Fibroblast of lung (primary cell): Measurements from ENCODE around the gene FILIP1L.

Experiments
- EZH2 ChIP-seq: IDR thresholded peaks from 2 replicates; pipeline ENCODE4 v1.5.1; 2012; ENCODE audit warnings: low read length, control low read depth, mild to moderate bottlenecking; ENCODE audit errors: missing control alignments
- TF ChIP-seq, protein P1 (sequence below), 2 donors: IDR thresholded peaks in 1 of 2; conservative IDR thresholded peaks in 1 of 2; 1 replicate in 1 of 2; 2 replicates in 1 of 2; pipeline ENCODE4 v1.5.1; 2011 to 2012; ENCODE audit warnings: low read length in 2 of 2, control low read depth in 1 of 2, inconsistent platforms in 1 of 2, low read depth in 1 of 2, mild to moderate bottlenecking in 1 of 2

DNA sequence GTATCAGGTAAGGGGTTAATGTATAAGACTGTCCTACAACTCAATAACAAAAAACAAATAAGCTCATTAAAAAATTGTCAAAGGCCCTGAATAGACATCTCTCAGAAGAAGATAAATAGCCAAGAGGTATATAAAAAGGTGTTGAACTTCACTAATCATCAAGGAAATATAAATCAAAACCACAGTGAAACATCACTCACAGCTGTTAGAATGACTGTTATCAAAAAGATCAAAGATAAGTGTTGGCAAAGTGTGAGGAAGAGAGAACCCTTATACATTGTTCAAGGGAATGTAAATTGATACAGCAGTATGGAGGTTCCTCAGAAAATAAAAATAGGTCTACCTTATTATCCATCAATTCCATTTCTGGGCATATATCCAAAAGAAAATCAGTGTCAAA, 95.5 kb downstream of the FILIP1L start:
- TF ChIP-seq, protein P1, sequence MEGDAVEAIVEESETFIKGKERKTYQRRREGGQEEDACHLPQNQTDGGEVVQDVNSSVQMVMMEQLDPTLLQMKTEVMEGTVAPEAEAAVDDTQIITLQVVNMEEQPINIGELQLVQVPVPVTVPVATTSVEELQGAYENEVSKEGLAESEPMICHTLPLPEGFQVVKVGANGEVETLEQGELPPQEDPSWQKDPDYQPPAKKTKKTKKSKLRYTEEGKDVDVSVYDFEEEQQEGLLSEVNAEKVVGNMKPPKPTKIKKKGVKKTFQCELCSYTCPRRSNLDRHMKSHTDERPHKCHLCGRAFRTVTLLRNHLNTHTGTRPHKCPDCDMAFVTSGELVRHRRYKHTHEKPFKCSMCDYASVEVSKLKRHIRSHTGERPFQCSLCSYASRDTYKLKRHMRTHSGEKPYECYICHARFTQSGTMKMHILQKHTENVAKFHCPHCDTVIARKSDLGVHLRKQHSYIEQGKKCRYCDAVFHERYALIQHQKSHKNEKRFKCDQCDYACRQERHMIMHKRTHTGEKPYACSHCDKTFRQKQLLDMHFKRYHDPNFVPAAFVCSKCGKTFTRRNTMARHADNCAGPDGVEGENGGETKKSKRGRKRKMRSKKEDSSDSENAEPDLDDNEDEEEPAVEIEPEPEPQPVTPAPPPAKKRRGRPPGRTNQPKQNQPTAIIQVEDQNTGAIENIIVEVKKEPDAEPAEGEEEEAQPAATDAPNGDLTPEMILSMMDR (conservative IDR thresholded peaks at IDR 0.05 in 1 of 2, IDR thresholded peaks at IDR 0.05 in 1 of 2; ENCODE audit: low read depth in 1 of 2, low read length in 2 of 2) = no peak
- no peak for TF ChIP-seq EZH2
